GM12878 (cell line): ENCODE data around the gene GPR141. TPM values are rescaled to one million over a fixed set of nuclear protein-coding genes. Genes with fewer than 3 reads are reported as not detected.

Experiments
- ATAC-seq: fragments of 200-7000 bp; cut with Tn5 transposase; 3 replicates; pipeline ENCODE4 v1.9.1; 2020; ENCODE audit warnings: mild to moderate bottlenecking, moderate library complexity
- BruUV-seq: library from RNA; stranded (reverse); fragments of 400-500 nt; replicated peaks from 2 replicates; lab custom pipeline; 2021; lab: Mats Ljungman, UMichigan
- CTCF ChIA-PET: fragments of 300-600 bp; sonication (Branson Sonifier 250); formaldehyde crosslinking; extraction: SDS; loops from one replicate; lab custom pipeline; 2021; ENCODE audit warnings: inconsistent platforms; lab: Yijun Ruan, JAX
- POLR2A ChIA-PET: fragments of 350-600 bp; formaldehyde crosslinking; extraction: SDS; loops from one replicate; lab custom pipeline; 2021; ENCODE audit warnings: inconsistent platforms; lab: Charles Lee
- RAD21 ChIA-PET: fragments of 300-600 bp; sonication (Branson Sonifier 250); formaldehyde crosslinking; loops from one replicate; lab custom pipeline; 2023; ENCODE audit warnings: antibody characterized with exemption; ENCODE audit not compliant: unreplicated experiment; lab: Charles Lee
- SMC1A ChIA-PET: fragments of 300-600 bp; sonication (Branson Sonifier 250); formaldehyde crosslinking; loops from one replicate; lab custom pipeline; 2023; ENCODE audit not compliant: unreplicated experiment, uncharacterized antibody; lab: Charles Lee
- DNase-seq: peaks from one replicate; pipeline ENCODE4 v3.0.0-alpha.2; 2011; ENCODE audit warnings: low read depth, low spot score
- FAIRE-seq: peaks from 3 replicates; lab custom pipeline; 2011; peaks lifted over from hg19 to GRCh38; lab: Jason Lieb, UNC
- H2AFZ ChIP-seq: 2 replicates; pipeline ENCODE4 v1.6.0; 2011; ENCODE audit warnings: low read depth, low read length, control low read depth; ENCODE audit not compliant: control insufficient read depth
- H3K27ac ChIP-seq: 2 replicates; pipeline ENCODE4 v1.5.1; 2011; ENCODE audit warnings: control low read depth; ENCODE audit not compliant: control insufficient read depth, insufficient read depth
- H3K27me3 ChIP-seq, 2 experiments: replicated peaks in 1 of 2; 2 replicates each; pipeline versions ENCODE4 v1.6.0 to v1.6.1; 2011; ENCODE audit warnings: low read length in 1 of 2; ENCODE audit not compliant: control insufficient read depth in 2 of 2, insufficient read depth in 2 of 2
- H3K36me3 ChIP-seq, 2 experiments: 2 replicates each; pipeline ENCODE4 v1.5.1; 2011; ENCODE audit warnings: low read length in 1 of 2; ENCODE audit not compliant: control insufficient read depth in 2 of 2, insufficient read depth in 2 of 2
- H3K4me1 ChIP-seq: 2 replicates; pipeline ENCODE4 v1.6.1; 2011; ENCODE audit warnings: mild to moderate bottlenecking, low read length, moderate library complexity, mixed read lengths; ENCODE audit not compliant: control insufficient read depth, insufficient read depth
- H3K4me2 ChIP-seq: 2 replicates; pipeline ENCODE4 v1.6.0; 2011; ENCODE audit warnings: control low read depth; ENCODE audit not compliant: control insufficient read depth, insufficient read depth
- H3K4me3 ChIP-seq: fragments of 200-600 bp; sonication (generic); 2 replicates; pipeline ENCODE4 v1.5.1; 2016
- H3K79me2 ChIP-seq: 2 replicates; pipeline ENCODE4 v1.6.0; 2011; ENCODE audit warnings: low read length; ENCODE audit not compliant: control insufficient read depth, insufficient read depth
- H3K9ac ChIP-seq: 2 replicates; pipeline ENCODE4 v1.8.0; 2011; ENCODE audit warnings: low read length, control low read depth, mixed read lengths; ENCODE audit not compliant: control insufficient read depth, insufficient read depth
- H3K9me3 ChIP-seq: replicated peaks from 3 replicates; pipeline ENCODE4 v1.5.1; 2011; ENCODE audit warnings: mild to moderate bottlenecking, low read length; ENCODE audit not compliant: control insufficient read depth, insufficient read depth
- H4K20me1 ChIP-seq: 2 replicates; pipeline ENCODE4 v1.6.0; 2011; ENCODE audit not compliant: control insufficient read depth, insufficient read depth
- BMI1 ChIP-seq: fragments of 450-650 bp; IDR thresholded peaks from 2 replicates; pipeline ENCODE4 v1.6.1; 2016; ENCODE audit warnings: mild to moderate bottlenecking, moderate library complexity, borderline replicate concordance
- CBFB ChIP-seq: IDR thresholded peaks from 2 replicates; pipeline ENCODE4 v1.6.1; 2016; ENCODE audit warnings: antibody characterized with exemption, low read depth
- CHD1 ChIP-seq: IDR thresholded peaks from 2 replicates; pipeline ENCODE4 v1.6.1; 2012; ENCODE audit warnings: low read depth, low read length, improper control_type of control experiment
- ESRRA ChIP-seq: IDR thresholded peaks from 2 replicates; pipeline ENCODE4 v1.6.1; 2012; ENCODE audit warnings: mild to moderate bottlenecking, low read length, improper control_type of control experiment
- JUND ChIP-seq: IDR thresholded peaks from 2 replicates; pipeline ENCODE4 v1.6.1; 2012; ENCODE audit warnings: low read depth, mild to moderate bottlenecking, low read length, improper control_type of control experiment, moderate library complexity
- MEF2B ChIP-seq: fragments of 450-650 bp; IDR thresholded peaks from 2 replicates; pipeline ENCODE4 v1.6.1; 2018; ENCODE audit warnings: mild to moderate bottlenecking, moderate library complexity; ENCODE audit not compliant: partially characterized antibody, poor library complexity, severe bottlenecking
- MXI1 ChIP-seq: fragments of 150-350 bp; IDR thresholded peaks from 2 replicates; pipeline ENCODE4 v1.6.1; 2011; ENCODE audit warnings: low read depth, mild to moderate bottlenecking, inconsistent platforms, low read length, improper control_type of control experiment
- POLR2A ChIP-seq: IDR thresholded peaks from 2 replicates; pipeline ENCODE4 v1.6.1; 2011; ENCODE audit warnings: low read depth, mild to moderate bottlenecking, low read length
- SREBF1 ChIP-seq: IDR thresholded peaks from 2 replicates; pipeline ENCODE4 v1.6.1; 2012; ENCODE audit warnings: mild to moderate bottlenecking, low read length
- TARDBP ChIP-seq: IDR thresholded peaks from 2 replicates; pipeline ENCODE4 v1.6.1; 2016; ENCODE audit warnings: borderline replicate concordance
- TCF12 ChIP-seq: IDR thresholded peaks from 2 replicates; pipeline ENCODE4 v1.6.1; 2011; ENCODE audit warnings: low read depth, mild to moderate bottlenecking, low read length
- TCF3 ChIP-seq: IDR thresholded peaks from 2 replicates; pipeline ENCODE4 v1.6.1; 2012; ENCODE audit warnings: low read depth, mild to moderate bottlenecking, low read length, borderline replicate concordance; ENCODE audit not compliant: insufficient read depth
- ZNF24 ChIP-seq: fragments of 450-650 bp; IDR thresholded peaks from 2 replicates; pipeline ENCODE4 v1.6.1; 2017; ENCODE audit warnings: antibody characterized with exemption, mild to moderate bottlenecking
- ZNF384 ChIP-seq: IDR thresholded peaks from 2 replicates; pipeline ENCODE4 v1.6.1; 2012; ENCODE audit warnings: low read depth, mild to moderate bottlenecking, low read length, improper control_type of control experiment, borderline replicate concordance
- WGBS: methylation state at CpG from one replicate; pipeline ENCODE4 v1.1.6; 2016; ENCODE audit warnings: low lambda C conversion rate; ENCODE audit not compliant: insufficient replicate concordance, insufficient coverage; ENCODE audit errors: missing lambda C conversion rate; 5-methylcytosine and 5-hydroxymethylcytosine counted together
- in situ Hi-C: fragments of 300-500 bp; cut with MboI; formaldehyde crosslinking; loops from 9 replicates; pipeline ENCODE4 v1.14.3; 2018; ENCODE audit warnings: mixed read lengths
- intact Hi-C: fragments of 100-400 bp; cut with micrococcal nuclease; formaldehyde crosslinking; loops from one replicate; pipeline ENCODE4 v1.14.2; 2022; ENCODE audit not compliant: unreplicated experiment
- polyA plus RNA-seq, 11 experiments: library from polyadenylated mRNA; depleted of rRNA in 4 of 11; unstranded in 6 of 11; stranded (reverse) in 5 of 11; fragments of >200 nt; fragmentation: Nextera tagmentation in 4 of 11; fragmentation: Illumina TruSeq in 1 of 11; extraction: Ambion mirVana in 4 of 11; extraction: Trizol in 1 of 11; gene quantifications; 1 replicate in 1 of 11; 2 replicates in 10 of 11; pipeline versions ENCODE4 v1.2.1 to v1.2.3, GENCODE V29; 2011 to 2016; ENCODE audit warnings: inconsistent platforms in 2 of 11, missing spikeins in 2 of 11, low read depth in 1 of 11
- total RNA-seq, 4 experiments: library from RNA; depleted of rRNA in 3 of 4; stranded (reverse); fragments of >200 nt in 3 of 4; fragmentation: Illumina TruSeq in 1 of 4; extraction: Trizol in 1 of 4; gene quantifications; 2 replicates each; pipeline versions ENCODE4 v1.2.1 to v1.2.3, GENCODE V29; 2013 to 2021
- TF ChIP-seq, protein P1 (sequence below): fragments of 450-650 bp; IDR thresholded peaks from 2 replicates; pipeline ENCODE4 v1.6.1; 2018; ENCODE audit warnings: borderline replicate concordance, mild to moderate bottlenecking; ENCODE audit not compliant: partially characterized antibody

Gene GPR141
- total and polyA plus RNA-seq, 10 of the 15 experiments (the other 5 are each of a cell fraction or from before 2014, with no cell fraction given): 0.56 to 3.9 (median 1.2) TPM

- intact Hi-C loops (no loop called here), in situ Hi-C loops (no loop called here)
- no peak for ATAC-seq
- no TSS peak for BruUV-seq
- Histone ChIP-seq H3K9ac (no peak overlapping the region), H2AFZ (no peak overlapping the region), H3K9me3 (no peaks in the 10 kb centered on the region; the same call in 2 of the 3 replicates), H3K79me2 (no peaks in the 10 kb centered on the region), H4K20me1 (no peaks in the 10 kb centered on the region), H3K4me2 (no peak overlapping the region), H3K27ac (no peak overlapping the region), H3K4me3 (no peak overlapping the region), H3K27me3 (no peaks in the 10 kb centered on the region), H3K4me1 (no peaks in the 10 kb centered on the region; the same call in 1 of the 2 replicates), H3K36me3 (no peaks in the 10 kb centered on the region)
- ChIA-PET POLR2A (interaction anchor here (0.6 kb wide), 1 partner anchor 16 kb away, joined by 7 read pairs; no protein-coding TSS in a partner anchor), CTCF (interaction anchor here (1.2 to 2.1 kb wide), 4 partner anchors 28 to 161 kb away, joined by 3 to 5 read pairs (median 3); no protein-coding TSS in a partner anchor), SMC1A (interaction anchor here (1.0 to 1.9 kb wide), 6 partner anchors 11 to 49 kb away, joined by 3 to 6 read pairs (median 3); partner anchors contain the start of gene GPR141), RAD21 (interaction anchor here (0.6 to 1.2 kb wide), 5 partner anchors 13 to 60 kb away, joined by 3 to 4 read pairs (median 3); partner anchors contain the start of gene GPR141)
- 100% methylated on average over 1 of the region's 1 CpG for WGBS
- no peak for DNase-seq
- no peak for FAIRE-seq
- TF ChIP-seq CHD1 (no peak), TCF3 (no peak), ZNF24 (no peak), TARDBP (no peak), BMI1 (no peak), MXI1 (no peak), SREBF1 (no peak), JUND (no peak), ESRRA (no peak), MEF2B (no peak), CBFB (no peak), POLR2A (no peak), ZNF384 (no peak), TCF12 (no peak)
- TF ChIP-seq, protein P1, sequence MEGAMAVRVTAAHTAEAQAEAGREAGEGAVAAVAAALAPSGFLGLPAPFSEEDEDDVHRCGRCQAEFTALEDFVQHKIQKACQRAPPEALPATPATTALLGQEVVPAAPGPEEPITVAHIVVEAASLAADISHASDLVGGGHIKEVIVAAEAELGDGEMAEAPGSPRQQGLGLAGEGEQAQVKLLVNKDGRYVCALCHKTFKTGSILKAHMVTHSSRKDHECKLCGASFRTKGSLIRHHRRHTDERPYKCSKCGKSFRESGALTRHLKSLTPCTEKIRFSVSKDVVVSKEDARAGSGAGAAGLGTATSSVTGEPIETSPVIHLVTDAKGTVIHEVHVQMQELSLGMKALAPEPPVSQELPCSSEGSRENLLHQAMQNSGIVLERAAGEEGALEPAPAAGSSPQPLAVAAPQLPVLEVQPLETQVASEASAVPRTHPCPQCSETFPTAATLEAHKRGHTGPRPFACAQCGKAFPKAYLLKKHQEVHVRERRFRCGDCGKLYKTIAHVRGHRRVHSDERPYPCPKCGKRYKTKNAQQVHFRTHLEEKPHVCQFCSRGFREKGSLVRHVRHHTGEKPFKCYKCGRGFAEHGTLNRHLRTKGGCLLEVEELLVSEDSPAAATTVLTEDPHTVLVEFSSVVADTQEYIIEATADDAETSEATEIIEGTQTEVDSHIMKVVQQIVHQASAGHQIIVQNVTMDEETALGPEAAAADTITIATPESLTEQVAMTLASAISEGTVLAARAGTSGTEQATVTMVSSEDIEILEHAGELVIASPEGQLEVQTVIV: no peak
These were observed 13.1 kb upstream of the GPR141 start for GRCh38 chr7:37670436-37670835.
